HL-60 (cell line): ENCODE results near the gene SH3PXD2A.

Experiments used
- DNase-seq, 2 experiments: peaks; one replicate each; pipeline ENCODE4 v3.0.0-alpha.2; 2010 to 2020; ENCODE audit warnings: low read depth in 1 of 2, low spot score in 1 of 2
- H3K27ac ChIP-seq: fragments of 250-450 bp; sonication (Bioruptor Pico); replicated peaks from 2 replicates; pipeline ENCODE4 v1.5.1; 2020; ENCODE audit warnings: mild to moderate bottlenecking, moderate library complexity
- H3K27me3 ChIP-seq: fragments of 250-450 bp; sonication (Bioruptor Pico); 2 replicates; pipeline ENCODE4 v1.5.1; 2021; ENCODE audit warnings: mild to moderate bottlenecking, moderate library complexity; ENCODE audit not compliant: insufficient read depth, poor library complexity, severe bottlenecking
- H3K4me3 ChIP-seq: replicated peaks from 2 replicates; pipeline ENCODE4 v1.5.1; 2011; ENCODE audit warnings: mild to moderate bottlenecking, control low read depth, low read length; ENCODE audit not compliant: insufficient read depth
- CTCF ChIP-seq: IDR thresholded peaks from one replicate; pipeline ENCODE4 v1.5.1; 2011; ENCODE audit warnings: low read length, control low read depth, inconsistent platforms; ENCODE audit not compliant: insufficient read depth
- GABPA ChIP-seq: IDR thresholded peaks from 2 replicates; pipeline ENCODE4 v1.6.1; 2012; ENCODE audit warnings: low read depth
- POLR2AphosphoS5 ChIP-seq: IDR thresholded peaks from 2 replicates; pipeline ENCODE4 v1.6.1; 2012; ENCODE audit warnings: low read depth
- REST ChIP-seq: IDR thresholded peaks from 2 replicates; pipeline ENCODE4 v1.6.1; 2012; ENCODE audit warnings: low read depth; ENCODE audit not compliant: insufficient replicate concordance
- SPI1 ChIP-seq: IDR thresholded peaks from 2 replicates; pipeline ENCODE4 v1.6.1; 2012; ENCODE audit warnings: low read depth, mild to moderate bottlenecking, borderline replicate concordance

The SH3PXD2A gene

GRCh38 chr10:103772096-103772845 is 83.1 kb downstream of the SH3PXD2A start:
- Histone ChIP-seq H3K27me3 (no peaks in the 10 kb centered on the region), H3K4me3 (no peak overlapping the region), H3K27ac (no peak overlapping the region)
- no peak for TF ChIP-seq CTCF
- TF ChIP-seq REST: no peak
- TF ChIP-seq GABPA: no peak
- no peak for TF ChIP-seq SPI1
- no peak for TF ChIP-seq POLR2AphosphoS5
- no peak for DNase-seq

- Histone ChIP-seq H3K27ac (no peak overlapping the region), H3K27me3 (no peaks in the 10 kb centered on the region), H3K4me3 (no peak overlapping the region)
- TF ChIP-seq SPI1 (no peak), CTCF (no peak), POLR2AphosphoS5 (no peak), GABPA (no peak), REST (no peak)
- DNase-seq: no peak
Measured at GRCh38 chr10:103770139-103770538, 85.2 kb downstream of the SH3PXD2A start.

- Histone ChIP-seq H3K27me3 (no peaks in the 10 kb centered on the region), H3K27ac (no peak overlapping the region), H3K4me3 (no peak overlapping the region)
- TF ChIP-seq REST: no peak
- TF ChIP-seq POLR2AphosphoS5: no peak
- no peak for TF ChIP-seq SPI1
- TF ChIP-seq CTCF: no peak
- no peak for TF ChIP-seq GABPA
- no peak for DNase-seq
Measured at GRCh38 chr10:103769176-103769575, 86.2 kb downstream of the SH3PXD2A start.
